GM12873 (cell line): ENCODE measurements around the gene RRP9.

Source experiments
- CTCF ChIP-seq: IDR thresholded peaks from 2 replicates; pipeline ENCODE4 v1.5.1; 2012; ENCODE audit warnings: low read depth, mild to moderate bottlenecking, moderate library complexity, low read length, control low read depth; ENCODE audit not compliant: insufficient read depth; ENCODE audit errors: missing control alignments

RRP9 gene

GRCh38 chr3:51945031-51945840 is 3.5 kb upstream of the RRP9 start:
- TF ChIP-seq CTCF = no peak

GRCh38 chr3:51944451-51945021 is 2.8 kb upstream of the RRP9 start:
- no peak for TF ChIP-seq CTCF

- TF ChIP-seq CTCF = no peak
Measured at GRCh38 chr3:51943451-51944391, 2.0 kb upstream of the RRP9 start.

- TF ChIP-seq CTCF = no peak
Measured at GRCh38 chr3:51942603-51943450, 1.1 kb upstream of the RRP9 start.

GRCh38 chr3:51941463-51941797 is 274 bp downstream of the RRP9 start:
- no peak for TF ChIP-seq CTCF

GRCh38 chr3:51940648-51941462 is 849 bp downstream of the RRP9 start:
- TF ChIP-seq CTCF = no peak
